C4-2B (cell line): ENCODE data around the gene C11orf86.
A peak's percentile ranks its signal among the peaks of the same experiment; 100 is the strongest.

ENCODE experiments used
- H3K27ac ChIP-seq: fragments of 450-650 bp; 2 replicates; pipeline ENCODE4 v1.5.1; 2017
- CTCF ChIP-seq: fragments of 450-650 bp; conservative IDR thresholded peaks from 2 replicates; pipeline ENCODE4 v1.5.1; 2017; ENCODE audit warnings: mild to moderate bottlenecking
- ZFX ChIP-seq: fragments of 450-650 bp; IDR thresholded peaks from 2 replicates; pipeline ENCODE4 v1.6.1; 2017

The C11orf86 gene

GRCh38 chr11:66974724-66975404, at the start of gene C11orf86:
Gene C11orf86, plus strand, starts transcription at chr11:66975304. Its CDS starts 59 bp downstream, at chr11:66975363.
- H3K27ac ChIP-seq: no peak within 1 kb of the TSS
- no peak for TF ChIP-seq CTCF
- no peak for TF ChIP-seq ZFX

- TF ChIP-seq CTCF (no peak), ZFX (no peak)
- H3K27ac ChIP-seq: no peak overlapping the region; the same call in 1 of the 2 replicates
Measured at GRCh38 chr11:66929753-66930152, 45.4 kb upstream of the C11orf86 start.

GRCh38 chr11:66932543-66932942, 42.6 kb upstream of the C11orf86 start:
- peak overlapping the region; percentile 86 for H3K27ac ChIP-seq
- no peak for TF ChIP-seq CTCF
- no peak for TF ChIP-seq ZFX

- no peak overlapping the region for H3K27ac ChIP-seq
- TF ChIP-seq ZFX: no peak
- TF ChIP-seq CTCF: no peak
Measured at GRCh38 chr11:66933531-66933930, 41.6 kb upstream of the C11orf86 start.

- H3K27ac ChIP-seq: 0 out of 2 replicates have a peak overlapping the region, but pooled peaks have one; percentile 2
- TF ChIP-seq ZFX (no peak), CTCF (no peak)
Measured at GRCh38 chr11:66934950-66935779, 39.9 kb upstream of the C11orf86 start.

GRCh38 chr11:66936311-66936711, 38.8 kb upstream of the C11orf86 start:
- no peak overlapping the region for H3K27ac ChIP-seq
- TF ChIP-seq ZFX (no peak), CTCF (no peak)

- H3K27ac ChIP-seq: no peak overlapping the region
- TF ChIP-seq CTCF (no peak), ZFX (no peak)
Measured at GRCh38 chr11:66937193-66937733, 37.8 kb upstream of the C11orf86 start.
